ENCODE data around the gene PROKR2.

DNA sequence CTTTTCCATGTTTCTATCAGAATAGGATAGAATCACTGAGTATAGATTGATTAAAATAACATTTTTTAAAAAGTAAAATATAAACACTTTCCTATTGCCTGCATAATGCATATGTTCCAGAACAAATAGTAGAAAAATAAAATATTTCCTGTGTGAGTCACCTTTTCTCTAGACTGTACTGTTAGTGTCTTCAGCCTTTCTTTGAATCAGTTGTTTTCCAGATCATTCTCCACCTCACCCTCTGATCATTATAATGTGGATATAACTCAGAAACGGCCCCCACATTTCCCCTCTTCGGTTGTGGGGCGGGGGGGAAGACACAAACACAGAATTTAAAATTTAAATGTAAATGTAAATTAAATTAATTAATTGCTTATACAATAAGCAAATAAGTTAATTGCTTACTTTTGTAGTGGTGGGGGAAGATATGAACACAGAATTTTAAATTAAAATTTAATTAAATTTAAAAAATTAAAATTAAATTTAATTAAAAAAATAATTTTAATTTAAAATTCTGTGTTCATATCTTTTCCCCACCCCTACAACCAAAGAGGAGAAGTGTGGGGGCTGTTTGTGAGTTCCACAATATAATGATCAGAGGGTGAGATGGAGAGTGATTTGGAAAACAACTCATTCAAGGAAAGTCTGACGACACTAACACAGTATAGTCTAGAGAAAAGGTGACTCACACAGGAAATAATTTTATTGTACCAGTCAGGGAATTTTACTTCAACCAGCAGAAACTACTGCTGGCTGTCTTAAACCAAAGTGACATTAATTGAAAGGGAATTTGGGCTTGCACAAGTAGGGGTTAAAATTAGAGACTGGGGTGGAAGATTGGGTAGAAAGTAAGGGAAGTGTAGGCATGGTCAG is 37.1 kb upstream of the PROKR2 start:
- TF ChIP-seq EZH2 (IDR thresholded peaks at IDR 0.05; ENCODE audit: insufficient read depth, poor library complexity, severe bottlenecking) = no peak
- no peak for TF ChIP-seq EZH2phosphoT487 (IDR thresholded peaks at IDR 0.05; ENCODE audit: insufficient read depth, low read depth)

Measured in GM23248 (cell line).